Right kidney (tissue), 1 donor: ENCODE measurements around the gene CNTRL.

Experiments
- DNase-seq: peaks from one replicate; pipeline ENCODE4 v3.0.0-alpha.2; 2016

The CNTRL gene

DNA sequence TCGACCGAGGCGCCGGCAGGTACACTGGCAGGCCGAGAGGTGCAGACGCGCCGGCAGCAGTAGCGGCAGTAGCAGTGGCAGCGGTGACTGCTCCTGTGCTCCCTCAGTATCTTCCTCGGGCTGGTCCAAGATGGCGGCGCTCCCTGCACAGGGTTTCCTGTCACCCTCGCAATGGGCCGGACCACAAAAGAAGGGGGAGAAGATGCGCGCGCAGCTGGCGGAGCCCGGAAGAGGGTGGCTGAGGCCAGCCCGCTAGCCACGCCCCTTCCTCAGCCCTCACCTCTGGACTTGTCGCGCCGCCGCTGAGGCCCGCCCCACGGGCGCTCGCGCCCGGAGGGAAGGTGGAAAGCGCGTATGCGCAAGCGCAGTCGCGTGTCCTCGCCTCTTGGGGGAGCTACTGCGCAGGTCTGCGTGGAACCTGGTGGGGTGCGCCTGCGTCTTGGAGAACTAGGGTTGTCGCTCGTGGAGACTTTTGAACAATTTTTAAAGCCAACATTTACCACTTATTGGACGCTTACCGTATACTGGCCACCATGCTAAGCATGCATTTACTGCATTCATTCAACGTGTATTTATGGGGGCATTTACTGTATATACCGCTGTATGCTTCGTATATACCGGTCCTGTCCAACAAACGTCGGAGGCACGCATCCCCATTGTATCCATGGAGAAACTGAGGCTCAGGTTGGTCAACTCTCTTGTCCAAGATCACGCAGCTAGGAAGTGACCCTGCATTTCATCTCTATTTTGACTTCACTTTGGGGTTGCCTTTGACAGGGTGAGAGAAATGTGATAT, 127.2 kb downstream of the CNTRL start, which contains the start of gene RAB14:
Gene RAB14 (minus strand): TSS at position 132 of the 796 bp plus-strand sequence. CDS start 8,457 bp downstream, outside the sequence.
- peak; percentile 96 for DNase-seq

DNA sequence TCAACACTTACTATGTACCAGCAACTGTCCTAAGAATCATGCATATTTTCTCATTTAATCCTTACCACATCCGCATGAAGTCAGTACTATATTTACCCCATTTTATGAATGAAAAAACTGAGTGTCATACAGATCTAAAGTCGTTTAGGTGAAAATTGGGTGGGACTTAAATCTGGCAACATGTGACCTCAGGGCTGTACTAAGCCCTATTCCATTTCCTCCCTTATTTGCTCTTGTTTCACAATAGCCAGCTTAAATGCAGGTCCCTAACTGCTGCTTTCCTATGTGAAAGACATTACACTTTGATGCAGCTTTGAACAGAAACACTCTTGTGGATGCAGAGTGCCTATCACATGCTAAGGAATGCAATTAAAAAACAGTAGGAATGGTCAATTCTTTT, 129.4 kb downstream of the CNTRL start:
- no peak for DNase-seq

DNA sequence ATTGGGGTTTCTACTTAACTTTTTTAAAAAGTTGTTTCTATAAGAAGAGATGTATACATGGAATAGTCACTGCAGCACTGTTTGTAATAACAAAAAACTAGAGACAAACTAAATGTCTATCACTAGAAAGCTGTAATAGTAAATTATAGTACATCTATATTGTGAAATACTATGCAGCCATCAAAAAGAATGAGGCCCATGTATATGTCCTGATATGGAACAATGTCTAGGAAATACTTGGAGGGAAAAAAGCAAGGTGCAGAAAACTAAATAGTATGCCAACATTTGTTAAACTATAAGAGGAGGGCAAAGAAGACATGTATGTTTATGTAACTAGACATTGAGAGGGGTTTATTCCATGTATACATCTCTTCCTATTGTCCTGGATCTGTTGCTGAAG, 129.9 kb downstream of the CNTRL start:
- no peak for DNase-seq

DNA sequence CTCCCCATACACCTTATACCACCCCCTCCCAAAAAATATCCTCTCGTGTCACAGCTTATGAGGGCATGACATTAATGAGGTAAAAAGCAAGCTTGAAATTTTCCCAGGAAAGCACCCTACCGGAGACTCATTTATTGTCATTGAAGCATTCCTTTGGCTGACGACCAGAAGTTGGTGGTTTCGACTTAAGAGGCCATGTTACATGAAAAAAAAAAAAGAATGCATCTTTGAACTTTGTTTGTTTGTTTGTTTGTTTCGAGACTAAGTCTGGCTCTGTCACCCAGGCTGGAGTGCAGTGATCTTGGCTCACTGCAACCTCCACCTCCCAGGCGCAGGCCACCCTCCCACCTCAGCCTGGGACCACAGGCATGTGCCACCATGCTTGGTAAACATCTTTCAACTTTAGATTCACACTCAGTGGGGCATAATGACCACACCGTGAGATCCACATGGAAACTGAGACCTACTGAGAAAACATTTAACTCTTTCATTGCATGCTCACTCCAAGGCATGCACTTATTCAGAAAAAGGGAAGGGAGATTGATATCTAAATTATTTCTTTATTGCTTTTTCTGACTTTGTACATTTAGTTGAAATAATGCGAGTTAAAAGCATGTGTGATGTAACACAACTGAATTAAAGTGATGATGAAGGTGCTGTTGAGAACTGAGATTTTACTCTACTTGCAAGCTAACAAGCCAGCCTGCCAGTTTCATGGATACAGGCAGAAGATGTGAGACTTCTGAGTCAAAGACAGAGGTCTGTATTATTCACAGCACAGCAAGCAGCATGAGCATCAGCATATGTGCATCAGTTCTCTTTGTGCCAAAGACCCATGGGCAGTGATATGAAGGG, 132.0 kb downstream of the CNTRL start:
- no peak for DNase-seq

DNA sequence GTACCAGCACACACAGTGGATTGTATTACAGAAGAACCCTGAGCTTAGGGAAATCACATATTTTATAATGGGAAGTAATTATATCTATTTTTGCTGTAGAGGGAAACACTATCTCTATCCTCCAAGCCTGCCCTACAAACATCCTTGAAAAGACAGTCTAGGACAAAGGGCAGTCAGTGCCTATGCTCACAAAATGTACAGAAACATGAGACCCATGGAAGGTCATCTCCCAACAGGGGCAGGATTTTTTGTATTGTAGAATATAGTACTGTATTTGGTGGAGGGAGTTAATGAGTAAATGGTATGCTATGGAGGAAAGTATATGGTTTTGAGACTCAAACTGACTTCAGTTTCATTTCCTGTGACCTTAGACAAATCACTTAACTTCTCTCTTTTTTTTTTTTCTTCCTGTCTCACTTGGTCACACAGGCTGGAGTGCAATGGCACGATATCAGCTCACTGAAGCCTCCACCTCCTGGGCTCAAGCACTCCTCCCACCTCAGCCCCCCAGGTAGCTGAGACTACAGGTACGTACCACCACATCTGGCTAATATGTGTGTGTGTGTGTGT, 132.7 kb downstream of the CNTRL start:
- no peak for DNase-seq

DNA sequence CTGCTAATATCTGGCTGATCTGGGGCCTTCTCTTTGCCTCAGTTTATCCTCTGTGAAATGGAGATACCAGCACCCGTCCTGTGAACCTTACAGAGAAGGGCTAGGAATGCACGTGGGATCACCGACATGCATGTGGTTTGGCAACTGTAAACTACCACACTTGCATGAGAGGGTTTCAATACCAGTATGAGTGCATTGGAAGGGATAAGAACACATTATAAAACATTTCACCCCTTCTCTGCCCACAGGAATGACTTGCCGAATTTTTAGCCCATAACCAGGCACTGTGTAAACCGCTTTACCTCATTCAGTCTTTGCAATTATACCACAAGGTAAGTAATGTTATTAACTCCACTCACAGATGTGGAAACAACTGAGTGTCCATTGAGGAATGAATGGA, 135.8 kb downstream of the CNTRL start:
- no peak for DNase-seq

DNA sequence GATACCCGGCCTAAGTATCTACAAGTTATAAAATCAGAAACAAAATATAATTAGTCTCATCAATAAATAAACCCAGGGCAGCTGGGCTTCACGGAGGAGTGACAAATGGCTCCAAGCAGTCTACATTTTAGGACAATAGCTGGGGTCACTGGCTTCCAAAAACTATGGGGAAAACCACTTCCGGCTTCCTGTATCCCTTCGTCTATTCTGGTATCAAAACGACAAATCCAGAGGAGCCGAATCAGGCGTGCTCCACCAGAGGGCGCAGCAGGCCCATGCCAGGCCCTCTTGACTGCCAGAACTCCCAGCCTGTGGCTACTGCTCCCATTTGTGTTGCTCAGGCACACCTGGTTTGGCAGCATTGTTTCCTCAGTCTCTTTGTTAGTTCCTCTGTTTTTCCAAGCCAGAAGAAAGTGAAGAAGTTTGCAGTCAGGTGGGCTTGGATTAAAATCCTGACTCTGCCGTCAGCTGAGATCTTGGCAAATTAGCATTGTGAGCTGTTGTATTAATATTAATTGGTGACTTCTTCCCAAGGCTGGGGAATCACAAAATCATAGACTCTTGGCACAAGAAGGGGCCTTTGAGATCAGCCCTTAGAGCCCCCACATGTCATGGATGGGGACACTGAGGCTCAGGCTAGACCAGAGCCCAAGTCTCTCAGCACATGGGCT, 138.5 kb downstream of the CNTRL start:
- DNase-seq = peak; percentile 61

DNA sequence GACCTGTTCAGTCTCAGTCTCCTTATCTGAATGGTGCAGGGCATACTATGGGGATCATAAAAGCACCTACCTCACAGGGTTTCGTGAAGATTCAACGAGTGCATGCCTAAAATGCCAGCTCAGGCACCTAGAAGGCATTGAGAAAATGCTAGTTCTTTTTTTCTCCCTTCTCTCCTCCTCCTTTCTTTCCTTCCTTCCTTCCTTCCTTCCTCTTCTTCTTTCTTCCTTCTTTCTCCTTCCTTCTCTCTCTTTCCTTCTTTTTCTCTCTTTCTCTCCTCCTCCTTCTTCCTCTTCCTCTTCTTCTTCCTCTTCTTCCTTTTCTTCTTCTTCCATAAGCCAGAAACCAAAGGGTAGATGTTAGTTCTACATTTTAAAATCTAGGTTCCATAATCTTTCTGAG, 139.2 kb downstream of the CNTRL start:
- DNase-seq = no peak

DNA sequence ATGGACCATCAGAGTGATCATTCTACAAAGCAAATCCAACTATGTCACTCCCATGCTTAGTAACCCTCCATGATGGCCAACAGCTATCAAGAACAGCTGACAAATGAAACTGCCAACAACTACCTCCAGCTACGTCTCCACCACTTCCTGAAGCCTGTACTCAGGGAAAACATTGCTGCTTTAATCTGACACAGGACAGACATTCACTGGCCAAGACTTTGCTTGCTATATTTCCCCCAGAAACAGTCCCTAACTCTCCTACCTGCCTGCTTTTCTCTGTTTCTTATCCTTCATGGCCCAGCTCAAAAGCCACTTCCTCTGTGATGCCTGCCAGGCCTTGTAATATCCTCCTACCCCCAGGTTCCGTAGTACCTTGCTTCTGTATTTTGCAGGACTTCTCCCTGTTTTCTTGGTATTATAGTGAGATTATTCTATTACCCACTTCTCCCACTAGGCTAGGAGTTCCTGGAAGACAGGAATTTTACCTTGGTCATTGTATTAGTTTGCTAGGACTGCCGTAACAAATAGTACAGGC, 141.6 kb downstream of the CNTRL start:
- DNase-seq = no peak

DNA sequence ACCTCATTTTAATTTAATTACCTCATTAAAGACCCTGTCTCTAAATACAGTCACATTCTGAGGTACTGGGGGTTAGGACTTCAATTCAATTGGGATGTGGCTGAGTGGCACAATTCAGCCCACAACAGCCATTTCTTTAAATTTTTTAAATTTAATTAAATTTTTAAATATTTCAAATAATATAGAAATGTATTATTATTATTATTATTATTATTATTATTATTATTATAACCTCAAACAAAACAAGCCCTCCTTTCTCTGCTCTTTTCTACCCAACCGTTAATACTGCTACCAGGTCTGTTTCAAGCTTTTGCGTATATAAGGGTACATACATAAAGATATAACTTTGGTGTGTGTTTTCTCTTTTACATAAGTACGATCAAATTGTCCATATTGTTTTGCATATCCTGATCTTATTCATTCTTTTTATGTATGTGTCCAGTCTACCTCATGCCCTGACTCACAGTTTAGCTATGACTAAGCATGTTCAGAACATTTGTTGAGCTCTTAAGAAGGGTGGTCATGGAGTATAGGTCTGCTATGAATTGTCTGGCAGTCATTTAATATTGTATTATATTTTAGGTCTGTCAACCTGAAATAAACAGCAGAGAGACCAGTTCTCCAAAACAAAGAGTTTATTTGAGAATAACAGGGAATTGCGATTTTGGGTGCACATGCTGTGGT, 143.0 kb downstream of the CNTRL start:
- DNase-seq = no peak

DNA sequence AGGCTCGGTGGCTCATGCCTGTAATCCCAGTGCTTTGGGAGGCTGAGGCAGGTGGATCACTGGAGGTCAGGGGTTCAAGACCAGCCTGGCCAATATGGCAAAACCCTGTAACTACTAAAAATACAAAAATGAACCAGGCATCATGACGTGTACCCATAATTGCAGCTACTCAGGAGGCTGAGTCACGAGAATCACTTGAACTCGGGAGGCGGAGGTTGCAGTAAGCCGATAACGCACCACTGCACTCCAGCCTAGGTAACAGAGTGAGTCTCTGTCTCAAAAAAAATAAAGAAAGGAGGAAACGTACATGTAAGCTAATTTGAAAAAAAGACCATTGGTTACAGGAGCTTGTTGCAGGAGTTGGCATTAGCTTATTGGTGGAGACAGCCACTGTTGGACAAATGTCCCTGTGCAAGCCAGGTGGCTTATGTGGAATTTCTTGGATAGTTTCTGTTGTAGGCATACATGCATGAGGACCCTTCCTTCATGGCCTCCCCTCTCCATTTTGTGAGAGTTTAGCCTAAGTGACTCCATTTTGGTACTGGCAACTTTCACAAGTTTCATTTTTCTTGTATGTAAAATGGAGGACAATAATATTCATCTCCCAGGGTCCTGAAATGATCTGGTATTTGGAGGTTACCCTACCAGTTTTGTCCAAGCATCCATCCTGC, 143.7 kb downstream of the CNTRL start:
- no peak for DNase-seq

DNA sequence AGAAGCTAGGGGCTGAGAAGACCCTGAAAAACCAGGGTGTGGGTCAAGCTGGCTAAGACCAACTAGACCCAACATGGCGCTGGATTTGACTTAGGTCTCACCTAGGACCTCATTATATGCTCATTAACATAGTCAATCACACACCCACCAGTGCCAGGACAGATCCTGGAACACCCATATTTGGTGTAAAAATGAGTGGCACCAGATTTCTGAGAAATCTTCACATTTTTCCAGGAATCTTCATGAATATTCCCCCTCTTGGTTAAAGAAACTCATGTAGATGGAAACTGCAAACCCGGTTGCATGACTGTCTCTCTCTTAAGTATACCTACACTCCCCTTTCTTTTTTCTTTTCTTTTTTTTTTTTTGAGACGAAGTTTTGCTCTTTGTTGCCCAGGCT, 144.8 kb downstream of the CNTRL start:
- DNase-seq = no peak

DNA sequence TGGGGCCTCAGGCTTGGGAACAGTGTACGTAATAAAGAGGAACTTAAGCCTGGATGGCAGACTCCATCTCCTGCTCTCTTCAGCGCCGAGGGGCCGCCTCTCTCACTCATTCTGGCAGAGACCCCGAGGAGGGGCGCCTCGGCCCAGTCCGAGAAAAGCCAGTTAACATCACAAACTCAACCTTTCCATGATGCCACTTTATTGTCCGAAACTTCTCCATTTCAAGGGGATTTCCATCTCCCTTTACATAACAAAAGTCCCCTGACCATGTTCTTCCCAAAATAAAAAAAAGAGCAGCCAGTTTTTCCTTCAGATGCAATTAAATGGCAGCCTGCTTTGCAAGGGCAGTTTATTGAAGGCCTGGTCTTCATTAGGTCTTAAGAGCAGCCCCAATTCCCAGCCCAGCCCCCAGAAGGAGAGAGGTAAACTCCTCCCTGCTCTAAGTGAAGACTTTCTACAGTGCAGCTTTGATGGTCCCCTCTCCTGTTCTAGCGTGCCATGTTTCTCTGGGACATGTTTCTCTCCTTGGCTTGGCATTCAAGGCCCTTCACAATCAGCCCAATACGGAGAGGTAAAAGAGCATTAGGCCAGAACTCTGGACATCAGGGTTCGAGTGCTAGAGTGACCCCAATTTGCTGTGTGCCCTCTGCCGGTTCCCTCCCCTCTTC, 146.4 kb downstream of the CNTRL start:
- DNase-seq = no peak

DNA sequence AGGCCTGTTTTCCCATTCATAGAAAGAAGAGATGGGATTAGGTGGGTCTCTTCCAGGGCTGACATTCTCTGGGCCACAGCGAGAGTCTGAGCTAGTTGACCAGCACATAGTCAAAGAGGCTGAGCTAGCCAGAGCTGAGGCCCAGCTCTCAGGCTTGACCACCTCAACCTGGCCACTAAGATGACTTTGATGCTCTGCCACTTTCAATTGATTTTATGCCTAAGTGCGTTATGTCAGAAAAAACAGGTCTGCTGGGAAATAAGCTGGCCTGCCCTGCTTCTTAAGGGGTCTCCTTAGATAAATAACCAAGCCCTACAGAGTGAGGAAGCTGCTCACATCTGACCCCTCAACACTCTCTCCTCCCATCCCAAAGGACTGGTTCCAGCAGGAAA, 146.9 kb downstream of the CNTRL start:
- DNase-seq = no peak

DNA sequence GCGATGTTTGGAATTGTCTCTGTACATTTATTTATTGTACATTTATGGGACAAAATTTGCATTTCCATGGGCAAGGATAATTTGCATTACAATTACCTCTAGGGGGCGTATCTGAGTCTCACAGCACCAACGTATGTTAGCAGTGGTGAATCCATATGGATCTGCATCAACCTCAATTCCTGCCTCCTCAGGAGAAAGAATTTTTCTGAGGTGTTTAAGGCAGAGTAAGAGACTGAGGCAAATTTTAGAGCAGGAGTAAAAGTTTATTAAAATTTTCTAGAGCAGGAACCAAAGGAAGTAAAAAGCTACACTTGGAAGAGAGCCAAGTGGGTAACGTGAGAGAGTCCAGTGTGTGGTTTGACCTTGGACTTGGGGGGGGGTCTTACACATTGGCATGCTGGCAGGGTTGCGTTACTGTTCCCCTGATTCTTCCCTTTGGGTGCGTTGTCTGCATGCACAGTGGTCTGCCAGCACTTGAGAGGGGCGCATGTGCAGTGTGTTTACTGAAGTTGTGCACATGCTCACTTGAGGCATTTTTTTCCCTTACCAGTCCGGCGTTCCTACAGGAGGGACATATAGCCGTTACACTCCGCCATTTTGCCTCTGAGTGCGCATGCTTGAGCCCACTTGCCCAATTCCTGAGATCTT, 147.9 kb downstream of the CNTRL start:
- DNase-seq = no peak

DNA sequence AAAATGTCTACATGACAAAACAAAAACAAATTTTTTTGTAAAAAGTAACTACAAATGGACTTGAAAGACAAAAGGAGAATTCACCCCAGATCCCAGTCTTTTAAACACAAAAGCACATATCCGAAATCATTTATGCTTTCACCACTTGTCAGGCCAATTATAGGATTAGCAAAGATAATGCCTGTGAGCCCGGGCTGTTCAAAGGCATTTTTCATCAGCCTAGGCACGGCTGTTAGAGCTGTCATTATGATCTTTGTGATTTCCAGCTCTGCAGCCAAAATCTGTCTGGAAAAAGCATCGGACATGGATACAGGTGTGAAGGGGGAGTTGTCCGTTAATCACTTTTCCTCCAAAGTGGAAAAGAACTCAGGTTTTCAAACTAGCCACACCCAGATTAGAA, 150.5 kb downstream of the CNTRL start:
- no peak for DNase-seq

DNA sequence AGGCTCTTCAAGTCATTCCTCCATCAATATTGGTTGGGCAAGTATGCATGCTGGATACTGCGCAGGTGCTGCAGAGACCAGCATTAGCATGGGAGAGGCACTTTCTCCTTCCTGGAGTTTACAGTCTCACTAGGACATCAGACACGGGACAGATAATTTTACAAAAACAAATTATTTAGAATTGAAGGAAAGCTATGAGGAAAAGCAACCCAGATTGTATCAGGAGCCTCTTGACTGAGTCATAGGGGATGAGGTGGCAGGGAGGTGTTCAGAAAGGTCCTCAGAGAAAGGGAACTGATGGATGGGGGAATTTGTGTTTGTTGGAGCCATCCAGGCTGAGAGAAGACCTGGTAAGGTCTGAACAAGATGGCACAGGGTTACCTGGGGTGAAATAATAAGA, 151.4 kb downstream of the CNTRL start:
- DNase-seq = no peak
